Stimulated activated naive CD8-positive, alpha-beta T cell treated with anti-CD3 and anti-CD28 coated beads, Interleukin-15, amount 100 ng/mL, for 72 hours (primary cell): Measurements from ENCODE around the gene AJAP1.

ENCODE experiments used
- ATAC-seq: fragments of 150-1000 bp; cut with Tn5 transposase; 2 replicates; pipeline ENCODE4 v1.10.0; 2021; ENCODE audit warnings: mild to moderate bottlenecking, moderate library complexity
- DNase-seq, 2 donors: peaks; one replicate each; pipeline ENCODE4 v3.0.0; 2021 to 2022
- H3K27ac Mint-ChIP-seq, 2 donors: one replicate each; pipeline ENCODE4 v1.8.0; 2022; ENCODE audit warnings: mild to moderate bottlenecking in 2 of 2, mixed read lengths in 2 of 2, moderate library complexity in 2 of 2
- H3K27me3 Mint-ChIP-seq: one replicate; pipeline ENCODE4 v1.8.0; 2022; ENCODE audit warnings: mixed read lengths
- H3K4me1 Mint-ChIP-seq: one replicate; pipeline ENCODE4 v1.8.0; 2022; ENCODE audit warnings: mild to moderate bottlenecking, mixed read lengths
- H3K4me3 Mint-ChIP-seq, 2 donors: one replicate each; pipeline ENCODE4 v1.8.0; 2022; ENCODE audit warnings: mild to moderate bottlenecking in 2 of 2, mixed read lengths in 2 of 2, moderate library complexity in 1 of 2
- H3K9me3 Mint-ChIP-seq, 2 donors: one replicate each; pipeline ENCODE4 v1.8.0; 2022; ENCODE audit warnings: mixed read lengths in 2 of 2

The AJAP1 gene

DNA sequence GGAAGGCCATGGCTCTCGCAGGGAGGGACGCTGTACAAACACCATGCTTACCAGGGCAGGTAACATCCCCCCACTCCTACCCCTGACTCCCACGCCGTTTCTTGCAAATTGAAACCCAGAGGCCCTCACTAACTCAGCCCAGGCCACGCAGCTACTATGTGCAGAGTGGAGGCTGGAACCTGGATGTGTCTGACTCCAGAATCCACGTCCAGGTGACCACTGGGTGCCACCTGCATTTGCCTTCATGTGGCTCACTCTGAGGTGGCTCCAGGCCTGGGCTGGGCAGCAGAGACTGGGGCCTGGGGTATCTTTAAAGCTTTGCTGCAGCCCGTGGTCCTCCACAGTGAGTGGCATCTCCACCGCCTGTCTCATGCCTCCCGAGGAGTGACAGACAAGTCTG is 29.6 kb upstream of the AJAP1 start:
- no peak overlapping the region for H3K27ac Mint-ChIP-seq
- ATAC-seq (no peak), DNase-seq (no peak)
- no peak overlapping the region for H3K4me3 Mint-ChIP-seq
- H3K9me3 Mint-ChIP-seq: no peaks in the 10 kb centered on the region
- no peaks in the 10 kb centered on the region for H3K4me1 Mint-ChIP-seq
- peaks cover 21% of the 10 kb centered on the region for H3K27me3 Mint-ChIP-seq

DNA sequence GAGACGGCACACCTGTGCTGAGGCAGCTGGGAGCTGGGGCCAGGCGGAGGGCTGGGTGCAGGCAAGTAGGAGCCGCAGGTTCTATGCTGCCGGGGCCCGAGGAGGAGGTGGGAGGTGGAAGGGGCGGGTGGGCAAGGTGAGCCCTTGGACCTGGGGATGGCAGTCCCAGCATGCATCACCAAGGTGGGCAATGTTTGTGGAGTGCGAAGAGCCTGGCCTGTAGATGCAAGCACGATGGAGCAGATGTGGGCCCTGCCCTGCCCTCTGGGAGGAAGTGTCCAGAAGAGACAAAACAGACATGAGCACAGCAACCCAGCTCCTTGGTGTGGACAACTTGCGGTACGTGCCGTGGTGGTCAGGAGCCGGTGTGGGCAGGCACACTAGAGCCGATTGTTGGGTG is 28.3 kb upstream of the AJAP1 start:
- Mint-ChIP-seq H3K9me3 (no peaks in the 10 kb centered on the region), H3K4me1 (no peaks in the 10 kb centered on the region), H3K4me3 (no peak overlapping the region), H3K27me3 (peaks cover 22% of the 10 kb centered on the region), H3K27ac (no peak overlapping the region)
- ATAC-seq: no peak
- no peak for DNase-seq

DNA sequence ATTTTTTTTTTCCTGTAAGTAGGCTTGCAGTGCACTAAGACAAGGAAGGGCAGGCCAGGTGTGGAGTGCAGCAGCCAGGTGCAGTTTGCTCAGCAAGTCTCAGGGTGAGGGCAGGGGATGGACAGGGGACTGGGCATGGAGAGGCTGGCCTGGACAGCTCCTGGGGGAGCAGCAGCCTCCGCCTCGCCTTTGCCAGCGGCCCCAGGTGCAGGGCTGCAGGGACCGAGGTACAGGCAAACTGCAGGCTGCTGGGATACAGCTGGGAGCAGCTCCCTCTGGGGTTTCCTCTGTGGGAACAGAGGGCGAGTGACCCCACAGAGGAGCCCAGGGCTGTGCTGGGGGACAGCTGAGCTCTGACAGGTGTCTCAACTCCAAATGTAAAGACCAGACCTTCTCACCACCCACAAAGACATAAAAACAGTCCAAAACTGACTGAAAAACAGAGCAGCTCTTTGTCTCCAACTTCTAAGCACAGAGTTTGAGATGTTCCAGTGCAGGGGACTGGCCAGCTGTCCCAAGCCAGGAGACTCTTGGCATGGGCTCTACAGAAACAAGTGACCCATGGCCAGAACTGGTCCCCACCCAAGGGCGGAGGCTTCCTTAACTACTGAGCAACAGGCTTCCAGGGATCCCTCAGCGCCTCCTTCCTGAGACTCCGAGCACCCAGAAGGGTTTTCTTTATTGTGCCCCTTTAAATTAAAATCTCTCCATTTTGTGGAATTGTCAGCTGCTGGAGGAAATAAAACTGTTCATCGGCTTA is 27.7 kb upstream of the AJAP1 start:
- peaks cover 22% of the 10 kb centered on the region for H3K27me3 Mint-ChIP-seq
- H3K9me3 Mint-ChIP-seq: no peaks in the 10 kb centered on the region
- H3K4me3 Mint-ChIP-seq: no peak overlapping the region
- H3K4me1 Mint-ChIP-seq: no peaks in the 10 kb centered on the region
- DNase-seq (no peak), ATAC-seq (no peak)
- H3K27ac Mint-ChIP-seq: no peak overlapping the region

DNA sequence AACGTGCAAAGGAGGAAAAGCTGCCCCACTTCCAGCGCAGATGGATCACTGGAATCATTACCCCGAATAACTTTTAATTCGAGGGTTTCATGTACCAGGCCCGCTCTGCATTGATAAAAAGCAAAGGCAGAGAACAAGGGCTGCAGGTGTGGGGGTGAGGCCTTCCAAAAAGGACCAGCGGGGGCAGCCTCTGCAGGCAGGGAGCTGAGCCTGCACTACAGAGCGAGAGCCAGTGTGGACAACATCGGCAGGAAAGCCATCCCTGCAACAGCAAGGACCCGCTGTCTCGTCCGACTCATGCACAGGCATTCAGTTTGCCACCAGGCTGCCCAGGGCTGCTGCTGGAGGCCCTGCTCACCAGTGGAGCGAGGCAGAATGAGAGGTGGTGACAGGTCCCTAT is 27.1 kb upstream of the AJAP1 start:
- Mint-ChIP-seq H3K27ac (no peak overlapping the region), H3K4me3 (no peak overlapping the region), H3K4me1 (no peaks in the 10 kb centered on the region), H3K9me3 (no peaks in the 10 kb centered on the region), H3K27me3 (peaks cover 22% of the 10 kb centered on the region)
- ATAC-seq: no peak
- no peak for DNase-seq

DNA sequence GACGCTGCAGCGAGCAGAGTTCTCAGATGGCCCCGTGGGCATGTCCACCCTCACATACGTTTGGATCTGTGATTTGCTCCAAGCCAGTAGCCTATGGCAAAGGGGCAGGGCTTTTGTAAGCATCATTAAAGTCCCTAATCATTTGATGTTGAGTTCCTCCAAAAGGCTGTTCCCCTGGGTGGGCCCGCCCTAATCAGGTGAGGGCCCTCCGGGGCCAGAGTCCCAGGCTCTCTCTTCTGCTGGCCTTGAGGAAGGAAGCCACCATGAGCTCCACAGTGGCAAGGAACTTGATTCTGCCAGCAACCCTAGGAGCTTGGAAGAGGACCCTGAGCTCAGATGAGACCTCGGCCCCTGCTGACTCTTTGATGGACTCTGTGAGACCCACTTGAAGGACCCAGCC is 25.4 kb upstream of the AJAP1 start:
- no peak for DNase-seq
- Mint-ChIP-seq H3K27ac (no peak overlapping the region), H3K9me3 (no peaks in the 10 kb centered on the region), H3K27me3 (peaks cover 16% of the 10 kb centered on the region), H3K4me3 (no peak overlapping the region), H3K4me1 (no peaks in the 10 kb centered on the region)
- ATAC-seq: no peak

DNA sequence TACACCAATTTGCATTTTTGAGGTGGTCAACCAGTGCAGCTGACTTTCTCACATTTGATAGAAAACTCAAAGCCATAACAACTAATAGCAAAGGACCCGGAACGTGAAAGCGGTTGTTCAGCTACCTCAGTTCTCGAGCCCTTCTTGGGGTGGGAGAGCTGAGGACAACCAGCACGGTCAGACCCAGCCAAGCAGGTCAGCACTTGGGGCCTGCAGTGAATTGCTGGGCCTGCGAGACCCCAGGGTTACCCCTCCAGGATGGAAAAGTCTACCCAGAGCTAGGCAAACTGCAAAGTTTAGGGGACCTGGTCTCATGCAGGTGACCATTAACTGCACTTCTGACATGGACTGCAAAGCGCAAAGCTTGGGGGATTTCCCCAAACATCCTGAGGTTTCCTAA is 23.8 kb upstream of the AJAP1 start:
- Mint-ChIP-seq H3K27ac (no peak overlapping the region), H3K9me3 (no peaks in the 10 kb centered on the region), H3K4me3 (no peak overlapping the region), H3K4me1 (no peaks in the 10 kb centered on the region), H3K27me3 (peaks cover 16% of the 10 kb centered on the region)
- ATAC-seq (no peak), DNase-seq (no peak)

DNA sequence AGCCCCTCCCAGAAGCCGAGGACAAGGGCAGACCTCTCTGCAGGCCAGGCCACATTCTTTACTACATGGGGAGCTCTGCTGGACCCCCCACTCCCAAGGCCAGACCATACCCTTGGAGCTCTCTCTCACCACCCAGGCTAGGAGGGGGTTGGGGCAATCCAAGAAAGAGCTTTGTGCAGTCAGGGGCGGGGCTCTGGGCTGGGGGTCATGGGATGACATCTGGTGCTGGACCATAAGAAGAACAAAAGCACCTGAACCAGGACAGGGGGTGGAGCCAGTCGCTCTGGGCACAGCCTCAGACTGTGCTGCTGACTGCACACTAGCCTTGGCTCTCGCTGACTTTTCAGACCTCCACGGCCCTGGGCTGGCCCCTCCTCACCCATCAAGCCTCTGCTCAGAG is 23.1 kb upstream of the AJAP1 start:
- H3K4me3 Mint-ChIP-seq: no peak overlapping the region
- H3K9me3 Mint-ChIP-seq: no peaks in the 10 kb centered on the region
- H3K27me3 Mint-ChIP-seq: peaks cover 21% of the 10 kb centered on the region
- no peak overlapping the region for H3K27ac Mint-ChIP-seq
- H3K4me1 Mint-ChIP-seq: no peaks in the 10 kb centered on the region
- DNase-seq (no peak), ATAC-seq (no peak)

DNA sequence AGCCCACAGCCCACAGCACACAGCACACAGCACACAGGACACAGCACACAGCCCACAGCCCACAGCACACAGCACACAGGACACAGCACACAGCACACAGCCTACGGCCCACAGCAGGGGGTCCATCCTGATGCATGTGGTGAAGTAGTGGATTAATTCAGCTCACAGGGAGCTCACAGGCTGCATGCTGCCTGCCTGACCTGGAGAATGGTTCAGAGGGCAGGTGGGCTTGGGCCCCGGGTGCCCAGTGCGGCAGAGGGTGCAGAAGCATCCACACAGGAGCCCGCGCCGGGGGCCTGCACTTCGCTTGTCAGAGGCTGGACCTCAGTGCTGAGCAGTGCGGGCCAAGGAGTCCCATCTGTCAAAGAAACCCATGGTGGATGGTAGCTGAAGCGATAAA is 21.1 kb upstream of the AJAP1 start:
- no peak overlapping the region for H3K27ac Mint-ChIP-seq
- H3K4me3 Mint-ChIP-seq: no peak overlapping the region
- H3K4me1 Mint-ChIP-seq: no peaks in the 10 kb centered on the region
- ATAC-seq: no peak
- H3K27me3 Mint-ChIP-seq: peaks cover 38% of the 10 kb centered on the region
- DNase-seq: no peak
- no peaks in the 10 kb centered on the region for H3K9me3 Mint-ChIP-seq

DNA sequence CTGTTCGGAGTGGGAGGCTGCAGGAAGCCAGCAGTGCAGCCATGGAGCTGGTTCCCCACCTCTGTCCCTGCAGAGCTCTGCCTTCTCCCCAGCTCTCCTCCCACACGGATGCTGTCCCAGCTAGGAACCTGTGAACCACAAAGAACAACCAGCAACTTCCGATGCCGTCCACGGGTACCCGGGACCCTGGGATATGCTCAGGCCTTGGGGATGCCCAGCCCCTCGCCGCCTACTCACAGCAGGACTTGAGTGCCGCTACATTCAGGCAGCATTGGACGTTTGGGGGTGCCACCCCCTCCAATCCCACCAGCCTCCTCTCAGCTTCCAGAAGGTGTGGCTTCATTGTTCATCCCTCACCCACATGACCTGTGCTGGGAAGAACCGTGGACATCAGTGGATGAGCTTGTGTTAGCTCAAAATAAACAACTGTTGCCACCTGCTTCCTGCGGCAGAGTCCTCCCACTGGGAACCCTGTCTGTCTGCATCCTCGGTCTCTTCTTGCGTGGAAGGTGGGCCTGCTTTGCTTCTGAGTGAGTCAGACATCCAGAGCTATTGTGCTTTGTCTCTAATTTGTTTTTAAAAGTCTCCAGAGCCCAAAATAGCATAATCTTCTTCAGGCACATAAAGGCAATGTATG is 20.1 kb upstream of the AJAP1 start:
- Mint-ChIP-seq H3K27ac (no peak overlapping the region), H3K4me3 (no peak overlapping the region), H3K9me3 (no peaks in the 10 kb centered on the region), H3K4me1 (no peaks in the 10 kb centered on the region), H3K27me3 (peaks cover 36% of the 10 kb centered on the region)
- DNase-seq: no peak
- ATAC-seq: no peak

DNA sequence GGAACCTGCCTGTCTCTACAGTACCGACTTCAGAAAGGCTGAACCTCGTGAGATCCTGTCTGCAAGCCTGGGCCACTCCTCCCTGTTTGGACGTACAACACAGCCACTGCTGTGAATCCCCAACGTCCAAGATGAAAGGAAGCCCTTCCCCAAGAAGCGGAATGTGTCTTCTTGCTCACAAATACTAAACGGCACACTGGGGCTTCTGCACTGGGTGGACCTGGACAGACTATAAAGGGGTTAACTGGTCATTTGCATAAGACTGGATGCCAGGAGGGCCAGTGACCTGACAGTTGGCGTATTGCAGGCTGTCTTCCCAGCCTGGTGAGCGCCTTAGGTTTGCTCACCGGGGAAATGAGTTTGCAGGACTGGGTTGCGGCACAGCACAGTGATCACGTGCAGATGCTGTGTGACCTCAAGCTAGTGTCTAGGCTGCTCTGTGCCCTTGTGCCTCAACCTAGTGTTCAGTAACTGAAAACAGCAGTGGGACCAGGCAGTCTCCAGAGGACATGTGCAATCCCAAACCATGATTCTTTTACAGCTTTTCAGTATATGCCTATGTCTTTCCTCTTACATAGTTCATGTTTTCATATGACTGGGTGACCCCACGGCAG is 19.5 kb upstream of the AJAP1 start:
- H3K27me3 Mint-ChIP-seq: peaks cover 33% of the 10 kb centered on the region
- no peaks in the 10 kb centered on the region for H3K4me1 Mint-ChIP-seq
- H3K4me3 Mint-ChIP-seq: no peak overlapping the region
- no peak for ATAC-seq
- no peak for DNase-seq
- H3K9me3 Mint-ChIP-seq: no peaks in the 10 kb centered on the region
- H3K27ac Mint-ChIP-seq: no peak overlapping the region

DNA sequence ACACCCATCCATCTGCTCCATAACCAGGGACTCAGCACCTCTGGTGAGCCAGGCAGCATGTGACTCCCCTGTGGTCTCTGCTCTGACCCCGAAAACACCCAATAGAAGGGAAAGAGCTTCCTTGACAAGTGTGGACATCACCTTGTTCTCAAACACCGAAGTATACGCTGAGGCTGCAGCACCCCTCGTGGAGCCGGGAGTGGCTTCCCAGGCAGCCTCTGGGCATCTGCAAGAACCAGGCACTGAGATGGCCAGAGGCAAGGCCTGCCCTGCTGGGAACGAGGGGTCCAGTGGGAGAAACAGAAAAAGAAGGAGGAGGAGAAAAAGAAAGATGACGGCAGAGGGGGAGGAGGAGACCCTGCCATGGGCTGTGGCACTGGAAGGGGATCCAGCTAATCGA is 18.2 kb upstream of the AJAP1 start:
- H3K4me3 Mint-ChIP-seq: no peak overlapping the region
- DNase-seq (no peak), ATAC-seq (no peak)
- H3K27ac Mint-ChIP-seq: no peak overlapping the region
- no peaks in the 10 kb centered on the region for H3K4me1 Mint-ChIP-seq
- peaks cover 41% of the 10 kb centered on the region for H3K27me3 Mint-ChIP-seq
- no peaks in the 10 kb centered on the region for H3K9me3 Mint-ChIP-seq

DNA sequence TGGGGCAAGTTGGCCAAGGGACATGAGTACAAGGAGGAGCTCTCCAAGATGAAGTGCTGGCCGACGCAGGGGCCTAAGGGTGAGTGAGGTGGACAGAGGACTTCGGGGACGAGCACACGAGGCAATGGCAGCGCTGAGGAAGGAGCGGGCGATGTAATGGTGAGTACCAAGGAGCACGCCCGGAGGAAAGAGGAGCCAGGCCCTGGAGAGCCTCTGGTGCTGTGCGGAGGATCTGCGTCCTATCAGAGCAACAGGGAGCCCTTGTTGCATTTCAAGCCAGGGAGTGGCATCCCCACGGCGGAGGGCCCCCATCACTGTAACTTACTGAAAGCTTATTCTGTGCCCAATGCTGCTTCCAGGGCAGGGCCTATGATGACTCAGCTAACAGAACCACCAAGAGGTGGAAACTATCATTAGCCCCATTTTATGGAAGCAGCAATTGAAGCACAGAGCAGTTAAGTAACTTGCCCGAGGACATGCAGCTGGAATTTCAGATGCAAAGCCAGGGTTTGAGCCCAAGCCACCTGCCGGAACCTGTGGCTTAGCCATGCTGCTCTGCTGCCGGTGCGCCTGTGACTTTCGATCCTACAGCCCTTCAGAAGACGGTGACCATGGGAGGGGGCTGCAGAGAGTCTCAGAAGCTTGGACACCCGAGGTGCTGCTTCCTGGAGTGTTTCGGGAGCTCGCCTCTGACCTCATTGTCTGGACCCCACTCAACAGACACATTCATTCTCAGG is 17.6 kb upstream of the AJAP1 start:
- H3K4me3 Mint-ChIP-seq: no peak overlapping the region
- peaks cover 43% of the 10 kb centered on the region for H3K27me3 Mint-ChIP-seq
- no peak overlapping the region for H3K27ac Mint-ChIP-seq
- ATAC-seq (no peak), DNase-seq (no peak)
- H3K4me1 Mint-ChIP-seq: no peaks in the 10 kb centered on the region
- no peaks in the 10 kb centered on the region for H3K9me3 Mint-ChIP-seq

DNA sequence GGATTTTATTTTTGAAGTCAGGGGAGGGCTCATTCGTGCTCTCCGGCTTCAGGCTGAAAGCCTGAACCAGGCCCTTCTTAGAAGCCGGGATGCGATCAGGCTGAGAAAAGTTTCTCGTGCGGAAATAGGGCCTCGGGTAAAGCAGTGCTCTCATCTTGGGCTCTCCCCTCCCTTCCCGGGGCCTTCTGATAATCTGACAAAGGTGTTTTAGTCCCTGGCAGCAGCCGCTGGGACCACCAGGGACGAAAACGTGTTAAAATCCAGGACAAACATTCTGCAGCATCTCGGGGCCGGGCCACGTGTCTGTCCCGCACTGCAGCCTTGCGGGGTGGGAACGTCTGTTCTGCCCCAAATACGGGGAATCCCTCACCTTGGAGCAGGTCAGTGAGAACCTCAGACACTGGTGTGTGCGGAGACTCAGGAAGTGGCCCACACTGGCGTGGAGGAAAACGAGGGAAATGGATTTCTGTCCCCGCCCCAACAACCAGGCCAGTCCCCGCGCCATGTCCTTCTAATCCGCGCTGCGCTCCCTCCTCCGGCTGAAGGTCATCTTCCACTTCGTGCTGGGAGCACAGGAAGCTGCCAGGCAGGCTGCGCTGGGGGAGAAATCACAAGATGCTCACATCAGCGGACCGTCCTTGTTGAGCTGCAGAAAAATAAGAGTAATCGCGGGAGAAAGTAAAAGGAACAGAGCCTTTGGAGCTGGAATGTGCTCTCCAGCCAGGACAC is 16.6 kb upstream of the AJAP1 start:
- Mint-ChIP-seq H3K9me3 (no peaks in the 10 kb centered on the region), H3K27me3 (peaks cover 53% of the 10 kb centered on the region), H3K4me3 (no peak overlapping the region), H3K27ac (no peak overlapping the region), H3K4me1 (no peaks in the 10 kb centered on the region)
- ATAC-seq: no peak
- no peak for DNase-seq

DNA sequence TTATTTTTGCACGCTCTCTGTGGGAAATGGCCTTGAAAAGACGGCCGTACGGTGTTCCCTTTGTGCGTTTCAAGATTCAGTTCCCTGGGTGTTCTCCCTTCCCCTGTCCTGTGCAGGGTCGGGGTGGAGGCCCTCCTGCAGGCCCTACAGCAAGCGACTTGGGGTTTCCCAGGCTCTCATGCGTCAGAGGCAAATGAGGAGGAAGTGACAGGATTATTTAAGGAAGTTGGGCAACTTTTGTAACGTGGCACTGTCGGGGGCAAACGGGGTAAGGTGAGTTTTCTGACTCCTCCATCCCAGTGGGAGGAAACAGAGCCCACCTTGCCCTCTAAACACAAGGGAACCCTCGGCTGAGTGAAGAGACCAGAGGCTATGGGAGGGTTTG is 16.1 kb upstream of the AJAP1 start:
- Mint-ChIP-seq H3K4me1 (no peaks in the 10 kb centered on the region), H3K27me3 (peaks cover 58% of the 10 kb centered on the region), H3K9me3 (no peaks in the 10 kb centered on the region), H3K4me3 (no peak overlapping the region), H3K27ac (no peak overlapping the region)
- DNase-seq (no peak), ATAC-seq (no peak)

DNA sequence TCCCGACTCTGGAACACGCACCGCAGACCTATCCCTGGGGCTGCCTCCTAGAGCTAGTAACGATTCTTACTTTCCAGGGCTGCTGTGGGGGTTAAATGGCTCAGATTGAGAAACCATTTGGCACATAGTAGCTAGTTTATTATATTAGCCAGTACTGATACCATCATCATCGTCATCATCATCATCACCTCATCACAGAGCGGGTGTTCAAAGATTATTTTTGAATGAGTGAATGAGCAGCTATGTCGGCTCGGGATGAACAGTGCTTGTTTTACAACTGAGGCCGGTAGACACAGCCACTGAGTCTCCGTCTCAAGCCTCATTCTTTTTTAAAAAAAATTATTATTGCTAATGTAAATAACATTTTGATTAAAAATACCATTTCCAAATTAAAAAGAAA is 13.5 kb upstream of the AJAP1 start:
- no peaks in the 10 kb centered on the region for H3K4me1 Mint-ChIP-seq
- peaks cover 66% of the 10 kb centered on the region for H3K27me3 Mint-ChIP-seq
- H3K9me3 Mint-ChIP-seq: no peaks in the 10 kb centered on the region
- H3K4me3 Mint-ChIP-seq: no peak overlapping the region
- DNase-seq (no peak), ATAC-seq (no peak)
- H3K27ac Mint-ChIP-seq: no peak overlapping the region
